GM21737 (cell line): ENCODE data around the gene RPS6KB2.
"Not testable (repeated sequence)": the region's sequence is repeated elsewhere in the genome, so short reads cannot be mapped to it uniquely, and the experiment has no call there.

Experiments used
- ATAC-seq: cut with Tn5 transposase; IDR thresholded peaks from one replicate; pipeline ENCODE4 v1.9.1; 2021; ENCODE audit warnings: mild to moderate bottlenecking, moderate library complexity; ENCODE audit not compliant: unreplicated experiment

Gene RPS6KB2

GRCh38 chr11:67397536-67397935 is 30.8 kb upstream of the RPS6KB2 start:
- no peak for ATAC-seq

- no peak for ATAC-seq
Observed at GRCh38 chr11:67397986-67398660, 30.2 kb upstream of the RPS6KB2 start.

- ATAC-seq: no peak
Observed at GRCh38 chr11:67398661-67399563, 29.4 kb upstream of the RPS6KB2 start.

GRCh38 chr11:67400251-67400941 is 27.9 kb upstream of the RPS6KB2 start:
- no peak for ATAC-seq

- ATAC-seq: peak; percentile 16
Observed at GRCh38 chr11:67400942-67401494, 27.3 kb upstream of the RPS6KB2 start.

GRCh38 chr11:67401495-67402191 is 26.7 kb upstream of the RPS6KB2 start, which contains the start of gene PPP1CA:
TSS of gene PPP1CA (minus strand) at chr11:67401858. CDS start at chr11:67401782, 76 bp downstream.
- ATAC-seq: peak; percentile 61

GRCh38 chr11:67402192-67402839 is 26.0 kb upstream of the RPS6KB2 start:
- not testable (repeated sequence) for ATAC-seq

GRCh38 chr11:67403085-67403484 is 25.2 kb upstream of the RPS6KB2 start:
- ATAC-seq: not testable (repeated sequence)

- no peak for ATAC-seq
Observed at GRCh38 chr11:67404515-67405195, 23.6 kb upstream of the RPS6KB2 start.

GRCh38 chr11:67405196-67405567 is 23.1 kb upstream of the RPS6KB2 start:
- no peak for ATAC-seq

GRCh38 chr11:67405688-67406339 is 22.5 kb upstream of the RPS6KB2 start:
- no peak for ATAC-seq

GRCh38 chr11:67406420-67406968 is 21.8 kb upstream of the RPS6KB2 start:
- no peak for ATAC-seq

GRCh38 chr11:67406969-67407687 is 21.2 kb upstream of the RPS6KB2 start:
- ATAC-seq: no peak

- no peak for ATAC-seq
Observed at GRCh38 chr11:67407688-67408163, 20.6 kb upstream of the RPS6KB2 start.

- no peak for ATAC-seq
Observed at GRCh38 chr11:67408437-67409200, 19.7 kb upstream of the RPS6KB2 start.

GRCh38 chr11:67409261-67409666 is 19.0 kb upstream of the RPS6KB2 start:
- ATAC-seq: peak; percentile 43

GRCh38 chr11:67409781-67410368 is 18.4 kb upstream of the RPS6KB2 start:
- ATAC-seq: no peak
